HG03159 (cell line): ENCODE measurements around the gene UBE2O.
"Not testable (repeated sequence)": the region's sequence is repeated elsewhere in the genome, so short reads cannot be mapped to it uniquely, and the experiment has no call there.

Experiments
- ATAC-seq: cut with Tn5 transposase; IDR thresholded peaks from one replicate; pipeline ENCODE4 v1.9.1; 2021; ENCODE audit warnings: mild to moderate bottlenecking, moderate library complexity; ENCODE audit not compliant: unreplicated experiment

The UBE2O gene

DNA sequence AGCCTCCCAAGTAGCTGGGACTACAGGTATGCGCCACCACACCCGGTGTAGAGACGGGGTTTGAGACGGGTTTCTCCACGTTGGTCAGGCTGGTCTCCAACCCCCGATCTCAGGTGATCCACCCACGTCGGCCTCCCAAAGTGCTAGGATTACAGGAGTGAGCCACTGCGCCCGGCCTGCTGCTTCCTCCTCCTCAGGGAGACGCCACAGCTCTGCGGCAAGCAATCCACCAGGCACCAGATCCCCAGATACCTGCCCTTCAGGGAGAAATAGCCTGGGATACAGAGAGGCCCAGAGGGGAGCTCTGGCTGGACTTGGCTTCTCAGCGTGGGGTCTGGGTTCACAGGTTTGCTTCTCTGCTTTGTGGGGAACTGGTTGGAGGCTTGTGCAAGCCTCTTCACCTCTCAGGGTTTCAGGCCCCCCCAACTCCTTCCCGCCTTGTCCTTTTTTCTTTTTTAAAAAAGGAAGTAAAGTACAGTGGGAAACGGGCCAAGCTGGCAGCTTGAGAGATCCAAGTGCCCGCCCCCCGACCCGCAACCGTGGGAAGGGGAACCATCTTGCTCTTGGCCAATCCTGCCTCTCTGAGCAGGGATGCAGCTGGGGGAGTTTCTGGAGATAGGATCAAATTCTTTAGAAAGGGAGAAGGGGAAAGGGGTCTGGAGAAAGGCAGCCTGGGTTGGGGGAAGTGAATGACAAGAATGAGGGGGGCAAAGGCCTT is 71.2 kb downstream of the UBE2O start:
- no peak for ATAC-seq

DNA sequence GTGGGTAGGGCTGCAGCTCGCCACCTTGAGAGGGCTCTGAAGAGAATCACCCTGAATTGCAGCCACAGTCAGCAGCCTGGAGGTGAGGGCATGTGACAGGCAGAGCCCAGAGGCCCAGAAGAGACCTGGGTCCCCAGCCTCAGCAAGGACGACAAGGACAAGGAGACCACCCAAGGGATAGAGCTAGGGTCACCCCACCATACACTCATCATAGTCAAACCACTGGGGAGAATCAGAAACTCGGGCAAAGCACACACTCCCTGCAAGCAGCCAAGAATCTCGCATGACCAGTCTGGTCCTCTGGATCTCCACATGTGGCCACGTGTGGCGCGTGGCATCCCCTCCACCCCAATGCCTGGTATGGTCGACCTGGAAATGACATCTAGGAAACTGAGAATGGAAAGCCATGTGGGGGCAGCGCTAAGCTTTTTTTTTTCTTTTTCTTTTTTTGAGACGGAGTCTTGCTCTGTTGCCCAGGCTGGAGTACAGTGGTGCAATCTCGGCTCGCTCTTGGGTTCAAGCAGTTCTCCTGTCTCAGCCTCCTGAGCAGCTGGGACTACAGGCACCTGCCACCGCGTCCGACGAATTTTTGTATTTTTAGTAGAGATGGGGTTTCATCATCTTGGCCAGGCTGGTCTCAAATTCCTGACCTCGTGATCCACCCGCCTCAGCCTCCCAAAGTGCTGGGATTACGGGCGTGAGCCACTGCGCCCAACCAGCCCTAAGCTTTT is 73.1 kb downstream of the UBE2O start:
- ATAC-seq, result no peak

GRCh38 chr17:76379275-76379641 is 73.7 kb downstream of the UBE2O start:
- no peak for ATAC-seq

GRCh38 chr17:76378548-76379274 is 74.2 kb downstream of the UBE2O start:
- no peak for ATAC-seq

GRCh38 chr17:76376318-76377133 is 76.4 kb downstream of the UBE2O start:
- no peak for ATAC-seq

DNA sequence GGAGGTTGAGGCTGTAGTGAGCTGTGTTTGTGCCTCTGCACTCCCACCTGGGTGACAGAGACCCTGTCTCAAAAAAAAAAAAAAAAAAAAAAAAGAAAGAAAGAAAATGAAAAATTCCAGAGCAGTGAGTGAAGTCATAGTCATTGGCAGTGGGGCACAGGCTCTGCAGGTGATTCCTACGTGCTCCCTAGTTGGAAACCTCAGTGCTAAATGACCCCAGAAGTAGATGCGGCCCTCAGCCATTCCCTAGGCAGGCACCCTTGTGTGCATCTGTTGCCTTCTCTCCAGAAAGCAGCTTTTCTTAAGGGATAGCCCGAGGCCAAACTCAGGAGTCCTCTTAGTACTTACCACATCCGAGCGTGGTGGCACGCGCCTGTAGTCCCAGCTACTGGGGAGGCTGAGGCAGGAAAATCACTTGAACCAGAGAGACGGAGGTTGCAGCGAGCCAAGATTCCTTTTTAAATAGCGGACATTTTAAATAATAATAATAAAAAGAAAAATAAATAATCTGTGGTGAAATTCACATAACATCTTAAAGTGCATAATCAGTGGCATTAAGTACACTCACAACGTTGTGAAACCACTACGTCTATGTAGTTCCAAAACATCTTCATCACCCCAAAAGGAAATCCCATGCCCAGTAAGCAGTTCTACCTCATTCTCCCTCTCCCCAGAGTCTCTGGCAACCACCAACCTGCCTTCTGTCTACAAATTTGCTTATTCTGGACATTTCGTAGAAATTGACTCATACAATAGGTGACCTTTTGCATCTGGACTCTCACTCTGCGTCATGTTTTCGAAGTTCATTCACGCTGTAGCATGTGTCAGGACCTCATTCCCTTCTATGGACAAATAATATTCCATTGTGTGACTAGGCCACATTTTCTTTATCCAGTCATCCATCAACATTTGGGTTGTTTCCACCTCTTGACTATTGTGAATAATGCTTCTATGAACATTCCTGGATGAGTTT is 81.0 kb downstream of the UBE2O start:
- no peak for ATAC-seq

DNA sequence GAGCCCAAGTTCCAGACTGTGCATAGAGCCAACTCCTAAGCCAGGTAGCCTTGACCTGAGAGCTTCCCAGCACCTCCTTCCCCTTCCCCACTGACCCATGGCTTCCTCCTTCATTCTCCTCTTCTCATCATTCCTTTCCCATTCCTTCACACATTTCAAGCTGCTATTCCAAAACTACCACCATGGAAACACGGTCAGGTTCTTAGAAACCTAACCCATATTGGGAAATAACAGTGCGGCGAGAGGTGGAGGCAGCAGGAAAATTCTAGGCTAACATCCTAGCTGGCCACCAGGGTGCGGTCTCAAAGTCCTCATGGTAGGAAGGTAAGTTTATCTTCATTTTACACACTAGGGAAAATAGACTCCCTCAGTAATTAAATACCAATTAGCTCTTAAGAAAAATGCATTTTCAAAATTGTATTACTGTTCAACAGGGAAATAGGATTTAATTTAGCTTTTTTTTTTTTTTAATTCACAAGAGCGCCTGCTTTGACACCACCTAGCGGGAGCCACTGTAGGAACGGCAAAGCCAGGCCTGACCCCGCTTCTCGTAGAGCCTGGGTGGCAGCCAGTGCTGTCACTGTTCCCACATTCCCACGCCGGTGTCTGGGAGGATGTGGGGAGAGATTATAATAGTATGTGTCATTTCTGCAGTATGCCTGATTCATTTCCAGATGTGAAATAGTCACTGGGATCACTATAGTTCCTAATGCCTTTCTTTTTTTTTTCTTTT is 82.5 kb downstream of the UBE2O start:
- ATAC-seq, result no peak

DNA sequence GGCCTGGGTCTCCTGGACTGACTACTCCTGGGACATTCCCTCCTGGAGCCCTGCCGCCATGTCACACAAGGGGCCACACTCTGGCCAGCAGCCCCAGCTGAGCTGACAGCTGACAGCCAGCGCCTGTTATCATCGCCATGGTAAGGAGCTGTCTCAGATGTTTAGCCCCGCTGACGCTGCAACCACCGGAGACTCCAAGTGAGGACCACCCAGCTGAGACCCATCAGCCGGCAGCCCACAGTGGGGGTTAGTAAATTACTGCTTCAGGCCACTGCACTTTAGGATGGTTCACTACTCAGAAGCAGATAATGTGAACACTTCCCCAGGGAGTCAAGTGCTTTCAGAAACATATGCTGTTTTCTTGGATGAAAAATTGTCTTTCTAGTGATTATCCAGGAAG is 83.1 kb downstream of the UBE2O start:
- ATAC-seq, result no peak

DNA sequence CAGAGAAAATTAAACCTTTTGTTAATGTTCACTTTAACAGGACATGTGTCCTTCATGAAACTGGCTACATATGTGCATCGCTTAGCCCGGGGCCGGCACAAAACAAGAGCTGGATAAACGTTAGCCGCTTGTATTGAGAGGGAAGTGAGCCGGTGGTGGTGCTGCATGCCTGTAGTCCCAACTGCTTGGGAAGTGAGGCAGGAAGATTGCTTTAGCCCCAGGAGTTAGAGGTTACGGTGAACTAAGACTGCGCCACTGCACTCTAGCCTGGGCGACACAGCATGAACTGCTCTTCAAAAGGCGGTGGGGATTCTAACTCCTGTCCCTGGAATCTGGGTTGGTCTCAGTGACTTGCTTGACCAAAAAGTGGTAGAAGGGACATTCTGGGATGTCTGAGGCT is 83.6 kb downstream of the UBE2O start:
- ATAC-seq, result no peak

GRCh38 chr17:76368545-76368944 is 84.4 kb downstream of the UBE2O start:
- no peak for ATAC-seq

DNA sequence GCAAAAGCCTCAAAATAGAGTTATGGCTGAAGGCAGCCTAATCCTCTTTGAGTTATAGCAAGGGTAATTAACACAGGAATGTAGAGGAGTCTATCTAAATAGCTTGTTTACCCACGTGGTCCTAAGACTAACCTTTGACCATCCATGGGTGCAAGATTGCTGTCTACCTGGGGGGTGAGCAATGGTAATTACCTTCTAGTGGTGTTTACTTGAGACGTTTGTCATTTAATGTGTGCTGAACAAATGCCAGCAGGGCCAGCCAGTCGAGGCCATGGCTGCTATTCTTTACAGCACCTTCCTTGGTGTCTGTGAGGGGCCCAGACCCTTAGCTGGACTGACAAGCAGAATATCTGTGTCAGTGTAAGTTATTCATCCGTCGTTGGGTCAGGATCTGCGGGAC is 85.3 kb downstream of the UBE2O start:
- no peak for ATAC-seq

DNA sequence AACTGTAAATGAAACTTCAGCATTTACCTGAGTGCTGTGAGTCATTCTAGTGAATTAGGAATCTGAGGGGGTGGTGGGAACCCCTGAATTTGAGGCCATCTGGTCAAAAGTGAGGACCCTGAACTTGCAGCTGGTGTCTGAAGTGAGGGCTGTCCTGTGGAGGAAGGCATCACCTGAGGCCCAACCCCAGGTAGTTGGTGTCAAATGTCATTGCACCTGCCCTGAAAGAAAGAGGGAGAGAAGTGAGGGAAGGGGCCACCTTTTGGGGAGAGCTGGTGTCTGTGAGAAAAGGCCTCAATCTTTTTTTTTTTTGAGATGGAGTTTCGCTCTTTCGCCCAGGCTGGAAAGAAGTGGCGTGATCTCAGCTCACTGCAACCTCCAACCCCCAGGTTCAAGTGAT is 86.7 kb downstream of the UBE2O start:
- ATAC-seq, result no peak

DNA sequence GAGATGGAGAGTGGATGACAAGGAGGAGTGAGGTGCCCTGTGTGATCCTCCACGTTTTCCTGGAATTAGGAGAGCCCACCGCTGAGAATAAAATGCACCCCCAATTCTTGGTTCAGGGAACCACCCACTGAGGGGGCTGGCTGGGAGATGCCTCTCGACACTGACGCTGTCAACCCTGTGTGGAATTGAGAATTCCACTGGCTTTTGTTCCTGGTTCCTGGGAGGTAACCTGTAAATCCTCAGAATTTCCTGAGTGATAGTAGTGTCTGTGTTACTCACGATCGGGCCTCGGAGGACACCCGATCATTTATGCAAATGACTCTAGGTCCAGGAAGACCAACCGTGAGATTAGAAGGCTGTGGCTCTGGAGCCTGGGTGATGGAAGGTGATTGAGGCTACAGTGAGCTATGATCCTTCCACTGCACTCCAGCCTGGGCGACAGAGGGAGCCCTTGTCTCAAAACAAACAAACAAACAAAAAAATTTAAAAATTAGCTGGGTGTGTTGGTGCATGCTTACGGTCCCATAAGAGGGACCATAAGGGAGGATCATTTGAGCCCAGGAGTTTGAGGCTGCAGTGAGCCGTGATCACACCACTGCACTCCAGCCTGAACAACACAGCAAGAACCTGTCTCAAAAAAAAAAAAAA is 87.6 kb downstream of the UBE2O start:
- no peak for ATAC-seq

DNA sequence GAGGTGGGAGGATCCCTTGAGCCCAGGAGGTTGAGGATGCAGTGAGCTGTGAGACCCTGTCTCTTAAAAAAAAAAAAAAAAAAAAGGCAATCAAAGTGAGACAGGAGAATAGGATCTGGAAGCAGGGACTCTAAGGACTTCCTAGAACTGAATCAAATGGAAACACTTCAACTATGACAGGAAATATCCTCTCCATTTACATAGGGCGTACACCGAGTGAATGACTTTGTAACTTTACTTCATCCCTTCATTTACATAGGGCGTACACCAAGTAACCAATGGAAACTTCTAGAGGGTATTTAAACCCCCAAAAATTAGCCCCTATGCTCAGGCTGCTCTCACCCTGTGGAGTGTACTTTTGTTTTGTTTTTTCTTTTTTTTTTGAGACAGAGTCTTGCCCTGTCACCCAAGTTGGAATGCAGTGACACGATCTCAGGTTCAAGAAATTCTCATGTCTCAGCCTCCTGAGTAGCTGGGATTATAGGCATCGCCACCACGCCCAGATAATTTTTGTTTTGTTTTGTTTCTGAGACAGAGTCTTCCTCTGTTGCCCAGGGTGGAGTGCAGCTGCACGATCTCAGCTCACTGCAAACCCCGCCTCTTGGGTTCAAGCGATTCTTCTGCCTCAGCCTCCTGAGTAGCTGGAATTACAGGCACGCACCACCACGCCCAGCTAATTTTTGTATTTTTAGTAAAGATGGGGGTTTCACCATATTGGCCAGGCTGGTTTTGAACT is 89.7 kb downstream of the UBE2O start:
- no peak for ATAC-seq

- ATAC-seq, result no peak
These were observed 92.5 kb downstream of the UBE2O start for GRCh38 chr17:76360461-76360860.

DNA sequence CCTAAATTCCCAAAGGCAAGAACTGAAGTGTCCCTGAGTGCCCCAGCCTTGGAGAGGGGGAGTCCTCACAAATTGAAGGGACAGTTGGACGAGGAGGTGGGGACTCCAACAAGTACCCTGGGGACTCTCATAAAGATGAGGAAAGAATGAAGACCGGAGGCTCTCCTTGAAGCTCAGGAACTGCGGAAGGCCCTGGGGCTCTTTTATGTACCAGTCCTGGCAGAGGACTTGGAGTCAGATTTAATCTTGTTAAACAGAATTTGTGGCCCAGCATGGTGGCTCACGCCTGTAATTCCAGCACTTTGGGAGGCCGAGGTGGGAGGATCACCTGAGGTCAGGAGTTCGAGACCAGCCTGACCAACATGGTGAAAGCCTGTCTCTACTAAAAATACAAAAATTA is 93.2 kb downstream of the UBE2O start:
- ATAC-seq, result not testable (repeated sequence)

DNA sequence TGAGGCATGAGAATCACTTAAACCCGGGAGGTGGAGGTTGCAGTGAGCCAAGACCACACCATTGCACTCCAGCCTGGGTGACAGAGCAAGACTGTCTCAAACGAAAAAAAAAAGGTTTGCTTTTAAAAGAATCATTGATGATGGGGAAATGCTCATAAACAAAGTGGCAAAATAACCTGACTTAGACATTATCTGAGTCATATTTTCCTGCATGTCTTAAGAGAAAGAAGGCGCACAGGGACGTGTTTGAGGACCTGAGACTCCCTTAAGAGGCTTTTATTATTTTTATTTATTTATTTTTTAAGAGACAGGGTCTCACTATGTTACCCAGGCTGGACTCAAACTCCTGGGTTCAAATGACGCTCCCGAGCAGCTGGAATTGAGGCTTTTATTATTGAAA is 93.6 kb downstream of the UBE2O start:
- ATAC-seq, result no peak

DNA sequence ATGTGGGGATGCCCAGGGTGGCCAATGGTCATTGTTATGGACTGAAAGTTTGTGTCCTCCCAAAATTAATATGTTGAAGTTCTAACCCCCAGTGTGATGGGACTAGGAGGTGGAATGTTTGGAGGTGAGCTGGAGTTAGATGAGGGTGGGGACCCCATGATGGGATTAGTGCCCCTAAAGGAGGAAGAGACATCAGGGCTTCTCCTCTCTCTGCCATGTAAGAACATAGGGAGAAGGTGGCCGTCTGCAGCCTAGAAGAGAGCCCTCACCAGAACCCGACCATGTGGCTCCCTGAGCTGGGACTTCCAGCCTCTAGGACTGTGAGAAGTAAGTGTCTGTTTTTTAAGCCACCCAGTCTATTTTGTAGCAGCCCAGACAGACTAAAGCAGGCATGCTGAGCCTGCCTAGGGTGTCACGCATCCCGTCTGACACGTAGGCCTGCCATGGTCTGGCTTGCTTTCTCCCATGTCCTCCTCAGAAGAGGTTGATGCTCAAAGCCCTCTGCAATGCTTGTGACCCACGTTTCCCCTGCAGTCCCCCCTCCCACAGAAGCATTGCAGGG is 95.3 kb downstream of the UBE2O start:
- no peak for ATAC-seq
